Hematopoietic multipotent progenitor cell treated with erythropoietin and hydrocortisone succinate and interleukin-3 and kit ligand, for 6 days (in vitro differentiated cells): ENCODE data around the gene TMEM45B.
"Not testable (repeated sequence)": the region's sequence is repeated elsewhere in the genome, so short reads cannot be mapped to it uniquely, and the experiment has no call there.

Experiments used
- DNase-seq: peaks from one replicate; pipeline ENCODE4 v3.0.0-alpha.2; 2015

Gene TMEM45B

GRCh38 chr11:129815596-129816461 lies at the start of gene TMEM45B:
Gene TMEM45B, plus strand, starts transcription at chr11:129815848. Its CDS starts 36,635 bp downstream, at chr11:129852483.
- no peak for DNase-seq

- DNase-seq = peak; percentile 24
These were observed 48.6 kb upstream of the TMEM45B start for GRCh38 chr11:129766898-129767604.

- DNase-seq = no peak
These were observed 47.8 kb upstream of the TMEM45B start for GRCh38 chr11:129767827-129768226.

- no peak for DNase-seq
These were observed 47.3 kb upstream of the TMEM45B start for GRCh38 chr11:129768356-129768755.

GRCh38 chr11:129769059-129769458 lies 46.6 kb upstream of the TMEM45B start:
- no peak for DNase-seq

- DNase-seq = no peak
These were observed 44.7 kb upstream of the TMEM45B start for GRCh38 chr11:129770993-129771392.

GRCh38 chr11:129771456-129771855 lies 44.2 kb upstream of the TMEM45B start:
- DNase-seq = peak; percentile 6

- no peak for DNase-seq
These were observed 36.8 kb upstream of the TMEM45B start for GRCh38 chr11:129778877-129779276.

GRCh38 chr11:129779342-129779741 lies 36.3 kb upstream of the TMEM45B start:
- no peak for DNase-seq

GRCh38 chr11:129785383-129786111 lies 30.1 kb upstream of the TMEM45B start:
- DNase-seq = peak; percentile 25

GRCh38 chr11:129786112-129786416 lies 29.6 kb upstream of the TMEM45B start:
- not testable (repeated sequence) for DNase-seq

GRCh38 chr11:129787532-129788155 lies 28.0 kb upstream of the TMEM45B start:
- no peak for DNase-seq

GRCh38 chr11:129788278-129788677 lies 27.4 kb upstream of the TMEM45B start:
- DNase-seq = no peak

GRCh38 chr11:129790106-129790505 lies 25.5 kb upstream of the TMEM45B start:
- DNase-seq = no peak

GRCh38 chr11:129791515-129791914 lies 24.1 kb upstream of the TMEM45B start:
- no peak for DNase-seq

GRCh38 chr11:129792663-129793062 lies 23.0 kb upstream of the TMEM45B start:
- DNase-seq = no peak

GRCh38 chr11:129795089-129795488 lies 20.6 kb upstream of the TMEM45B start:
- DNase-seq = no peak

- no peak for DNase-seq
These were observed 17.4 kb upstream of the TMEM45B start for GRCh38 chr11:129798212-129798611.

GRCh38 chr11:129800162-129800561 lies 15.5 kb upstream of the TMEM45B start:
- DNase-seq = not testable (repeated sequence)

GRCh38 chr11:129800655-129801054 lies 15.0 kb upstream of the TMEM45B start:
- DNase-seq = no peak

- DNase-seq = no peak
These were observed 12.1 kb upstream of the TMEM45B start for GRCh38 chr11:129803533-129803932.

- no peak for DNase-seq
These were observed 11.6 kb upstream of the TMEM45B start for GRCh38 chr11:129804012-129804411.

- DNase-seq = not testable (repeated sequence)
These were observed 7.4 kb upstream of the TMEM45B start for GRCh38 chr11:129808241-129808640.
